ENCODE measurements around the gene EXT2.

Gene EXT2

GRCh38 chr11:44219830-44220796 is 124.6 kb downstream of the EXT2 start:
- H4K20me1 ChIP-seq, result no peaks in the 10 kb centered on the region
- H3K36me3 ChIP-seq, result peaks cover 0 to 42% (median 8%) of the 10 kb centered on the region in 11 experiments; a peak in 6 of 22 replicates
- no peaks in the 10 kb centered on the region for H3K9me3 ChIP-seq (replicated peaks in 1 of 11)
- no peak for TF ChIP-seq Cebpa-rat (IDR thresholded peaks at IDR 0.05)
- H3K9ac ChIP-seq, result no peak overlapping the region
- no peak overlapping the region for H3K27ac ChIP-seq
- peaks cover 0 to 14% (median 7%) of the 10 kb centered on the region in 10 experiments; a peak in 8 of 20 replicates for H3K4me1 ChIP-seq
- H3K4me2 ChIP-seq, result no peak overlapping the region
- H3K27me3 ChIP-seq, result no peaks in the 10 kb centered on the region
- no peak overlapping the region for H3K4me3 ChIP-seq

GRCh38 chr11:44221456-44221855 is 126.0 kb downstream of the EXT2 start:
- H3K27me3 ChIP-seq, result no peaks in the 10 kb centered on the region
- no peak for TF ChIP-seq Cebpa-rat (IDR thresholded peaks at IDR 0.05)
- no peak overlapping the region for H3K27ac ChIP-seq
- H3K4me2 ChIP-seq, result peak overlapping the region in 5 of 11 experiments; percentile 11 to 47 (median 19); a peak in 5 of 22 replicates
- peaks cover 0 to 14% (median 7%) of the 10 kb centered on the region in 10 experiments; a peak in 8 of 20 replicates for H3K4me1 ChIP-seq
- H4K20me1 ChIP-seq, result no peaks in the 10 kb centered on the region
- no peak overlapping the region for H3K9ac ChIP-seq
- no peak overlapping the region for H3K4me3 ChIP-seq
- H3K36me3 ChIP-seq, result peaks cover 0 to 49% (median 8%) of the 10 kb centered on the region in 11 experiments; a peak in 8 of 22 replicates
- H3K9me3 ChIP-seq (replicated peaks in 1 of 11), result no peaks in the 10 kb centered on the region

DNA sequence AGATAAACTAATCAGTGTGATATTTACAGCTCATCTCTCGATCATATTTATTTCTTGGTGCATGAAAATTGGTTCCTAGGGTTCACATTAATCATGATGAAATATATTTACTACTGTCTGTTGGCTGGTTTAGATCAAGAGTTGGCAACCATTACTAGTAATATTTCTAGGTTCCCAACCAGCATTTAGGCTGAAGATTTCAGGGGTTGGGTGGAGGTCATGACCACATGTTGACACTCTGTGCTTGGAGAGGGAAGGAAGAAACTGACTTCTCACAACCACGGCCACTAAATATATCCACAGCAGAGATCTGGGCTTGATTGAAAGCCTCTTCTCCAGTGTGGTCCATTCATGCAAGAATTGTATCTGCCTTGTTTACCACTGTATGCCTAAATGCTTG is 126.5 kb downstream of the EXT2 start:
- no peak for TF ChIP-seq Cebpa-rat (IDR thresholded peaks at IDR 0.05)
- peak overlapping the region in 6 of 11 experiments; percentile 11 to 47 (median 19); a peak in 8 of 22 replicates for H3K4me2 ChIP-seq
- H3K9me3 ChIP-seq (replicated peaks in 1 of 11), result no peaks in the 10 kb centered on the region

DNA sequence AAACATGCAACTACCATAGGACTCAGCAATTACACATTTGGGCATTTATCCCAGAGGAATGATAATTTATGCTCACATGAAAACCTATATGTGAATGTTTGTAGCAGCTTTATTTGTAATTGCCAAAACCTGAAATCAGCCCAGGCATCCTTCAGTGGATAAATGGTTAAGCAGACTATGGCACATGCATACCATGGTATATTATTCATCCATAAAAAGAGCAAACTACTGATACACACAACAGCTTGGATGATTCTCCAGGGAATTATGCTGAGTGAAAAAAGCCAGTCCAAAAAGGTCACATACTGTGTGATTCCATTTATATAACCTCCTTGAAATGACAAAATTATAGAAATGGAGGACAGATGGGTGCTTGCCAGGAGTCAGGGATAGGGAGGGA is 127.8 kb downstream of the EXT2 start:
- Histone ChIP-seq H3K4me1 (peaks cover 0 to 14% (median 7%) of the 10 kb centered on the region in 10 experiments; a peak in 8 of 20 replicates), H3K27me3 (no peaks in the 10 kb centered on the region), H3K27ac (no peak overlapping the region), H3K4me3 (no peak overlapping the region), H3K36me3 (peaks cover 0 to 42% (median 11%) of the 10 kb centered on the region in 11 experiments; a peak in 9 of 22 replicates), H3K4me2 (no peak overlapping the region), H4K20me1 (no peaks in the 10 kb centered on the region), H3K9me3 (replicated peaks in 1 of 11) (no peaks in the 10 kb centered on the region), H3K9ac (no peak overlapping the region)
- TF ChIP-seq Cebpa-rat (IDR thresholded peaks at IDR 0.05), result no peak

More for the DNA sequence above, 126.5 kb downstream of the EXT2 start:
- Histone ChIP-seq H4K20me1 (no peaks in the 10 kb centered on the region), H3K27ac (no peak overlapping the region), H3K36me3 (peaks cover 0 to 44% (median 8%) of the 10 kb centered on the region in 11 experiments; a peak in 9 of 22 replicates), H3K9ac (no peak overlapping the region), H3K4me3 (no peak overlapping the region), H3K4me1 (peaks cover 0 to 14% (median 7%) of the 10 kb centered on the region in 10 experiments; a peak in 8 of 20 replicates), H3K27me3 (no peaks in the 10 kb centered on the region)

- TF ChIP-seq Cebpa-rat (IDR thresholded peaks at IDR 0.05), result no peak
- H3K4me1 ChIP-seq, result peaks cover 0 to 14% (median 7%) of the 10 kb centered on the region in 10 experiments; a peak in 8 of 20 replicates
- no peaks in the 10 kb centered on the region for H3K27me3 ChIP-seq
- no peak overlapping the region for H3K4me2 ChIP-seq
- no peak overlapping the region for H3K27ac ChIP-seq
- no peaks in the 10 kb centered on the region for H3K9me3 ChIP-seq (replicated peaks in 1 of 11)
- H3K36me3 ChIP-seq, result peaks cover 0 to 33% (median 11%) of the 10 kb centered on the region in 11 experiments; a peak in 9 of 22 replicates
- H3K9ac ChIP-seq, result no peak overlapping the region
- no peaks in the 10 kb centered on the region for H4K20me1 ChIP-seq
- H3K4me3 ChIP-seq, result no peak overlapping the region
Measured at GRCh38 chr11:44224867-44225501, 129.5 kb downstream of the EXT2 start.

DNA sequence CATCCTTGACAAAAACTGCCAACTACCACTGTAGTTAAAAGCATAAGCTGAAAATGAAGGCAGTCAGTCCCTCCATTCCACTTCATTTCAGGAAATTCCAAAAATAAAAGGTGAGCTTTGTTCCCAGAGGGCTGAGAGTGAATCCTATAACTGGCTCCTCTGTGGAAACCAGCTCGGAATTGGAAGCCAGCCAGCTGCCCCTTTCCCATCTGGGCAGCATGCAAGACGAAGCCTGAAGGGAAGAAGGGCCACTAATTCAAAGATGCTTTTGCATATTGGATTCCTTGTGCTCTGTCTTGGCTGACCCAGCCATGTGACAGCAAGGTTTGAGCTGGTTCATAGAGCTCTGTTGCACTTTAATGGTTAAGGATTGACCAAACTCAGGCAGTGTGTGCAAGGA is 131.0 kb downstream of the EXT2 start:
- Histone ChIP-seq H3K9me3 (replicated peaks in 1 of 11) (no peaks in the 10 kb centered on the region), H3K4me2 (no peak overlapping the region), H3K4me1 (peaks cover 0 to 11% (median 7%) of the 10 kb centered on the region in 10 experiments; a peak in 8 of 20 replicates), H3K9ac (no peak overlapping the region), H3K4me3 (no peak overlapping the region), H4K20me1 (no peaks in the 10 kb centered on the region), H3K27ac (no peak overlapping the region), H3K27me3 (no peaks in the 10 kb centered on the region), H3K36me3 (peaks cover 0 to 33% (median 4%) of the 10 kb centered on the region in 11 experiments; a peak in 8 of 22 replicates)
- TF ChIP-seq Cebpa-rat (IDR thresholded peaks at IDR 0.05), result no peak

GRCh38 chr11:44226945-44227344 is 131.5 kb downstream of the EXT2 start:
- Histone ChIP-seq H3K4me2 (no peak overlapping the region), H3K9me3 (replicated peaks in 1 of 11) (no peaks in the 10 kb centered on the region), H3K4me3 (no peak overlapping the region), H3K4me1 (peaks cover 0 to 7% (median 3%) of the 10 kb centered on the region in 10 experiments; a peak in 8 of 20 replicates), H3K27me3 (no peaks in the 10 kb centered on the region), H4K20me1 (no peaks in the 10 kb centered on the region), H3K27ac (no peak overlapping the region), H3K9ac (no peak overlapping the region), H3K36me3 (peaks cover 0 to 34% (median 4%) of the 10 kb centered on the region in 11 experiments; a peak in 8 of 22 replicates)
- TF ChIP-seq Cebpa-rat (IDR thresholded peaks at IDR 0.05), result no peak

DNA sequence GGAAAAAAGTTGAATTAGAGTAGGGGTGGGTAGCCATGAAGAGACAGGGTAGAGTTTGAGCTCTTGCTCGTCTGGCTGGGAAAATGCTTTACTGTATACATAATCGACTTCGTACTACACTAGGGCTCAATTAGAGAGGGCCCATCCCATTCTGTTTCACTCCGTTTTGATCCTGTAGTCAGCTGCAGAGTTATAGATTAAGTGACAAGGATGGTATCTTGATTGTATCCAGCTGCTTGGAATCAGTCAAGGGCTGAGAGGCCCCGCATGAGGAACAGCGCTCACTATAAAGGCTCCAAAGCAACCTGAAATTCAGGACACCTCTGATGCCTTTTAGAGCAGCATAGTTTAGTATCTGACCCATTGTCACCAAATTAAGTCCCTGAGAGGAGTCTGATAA is 132.9 kb downstream of the EXT2 start:
- no peak for TF ChIP-seq Cebpa-rat (IDR thresholded peaks at IDR 0.05)
- no peak overlapping the region for H3K9ac ChIP-seq
- H3K27ac ChIP-seq, result no peak overlapping the region
- no peak overlapping the region for H3K4me2 ChIP-seq
- H3K4me3 ChIP-seq, result no peak overlapping the region
- H3K4me1 ChIP-seq, result no peaks in the 10 kb centered on the region
- H3K27me3 ChIP-seq, result no peaks in the 10 kb centered on the region
- no peaks in the 10 kb centered on the region for H4K20me1 ChIP-seq
- peaks cover 0 to 40% (median 8%) of the 10 kb centered on the region in 11 experiments; a peak in 8 of 22 replicates for H3K36me3 ChIP-seq
- no peaks in the 10 kb centered on the region for H3K9me3 ChIP-seq (replicated peaks in 1 of 11)

GRCh38 chr11:44229098-44229497 is 133.6 kb downstream of the EXT2 start:
- Histone ChIP-seq H3K4me1 (no peaks in the 10 kb centered on the region), H3K9ac (no peak overlapping the region), H3K27me3 (no peaks in the 10 kb centered on the region), H4K20me1 (no peaks in the 10 kb centered on the region), H3K27ac (no peak overlapping the region), H3K4me3 (no peak overlapping the region), H3K9me3 (replicated peaks in 1 of 11) (no peaks in the 10 kb centered on the region), H3K36me3 (peaks cover 0 to 43% (median 13%) of the 10 kb centered on the region in 11 experiments; a peak in 8 of 22 replicates), H3K4me2 (no peak overlapping the region)
- TF ChIP-seq Cebpa-rat (IDR thresholded peaks at IDR 0.05), result no peak

Data from BLaER1 treated with 17β-estradiol and CSF1 and Interleukin-3, amounts not matched to agents 10 nM and 100 nM (cell line).